HG02571 (cell line): ENCODE measurements around the gene KBTBD3.
"Not testable (repeated sequence)": the region's sequence is repeated elsewhere in the genome, so short reads cannot be mapped to it uniquely, and the experiment has no call there.

Experiments
- ATAC-seq: cut with Tn5 transposase; IDR thresholded peaks from one replicate; pipeline ENCODE4 v1.9.1; 2021; ENCODE audit warnings: mild to moderate bottlenecking, moderate library complexity; ENCODE audit not compliant: unreplicated experiment

Gene KBTBD3

GRCh38 chr11:106012744-106013143, 64.4 kb downstream of the KBTBD3 start:
- ATAC-seq, result no peak

- no peak for ATAC-seq
These were observed 65.7 kb downstream of the KBTBD3 start for GRCh38 chr11:106011481-106011880.

- not testable (repeated sequence) for ATAC-seq
These were observed 74.1 kb downstream of the KBTBD3 start for GRCh38 chr11:106003094-106003493.

- ATAC-seq, result no peak
These were observed 75.7 kb downstream of the KBTBD3 start for GRCh38 chr11:106001304-106002012.
